ENCODE measurements around the gene ROR2.

DNA sequence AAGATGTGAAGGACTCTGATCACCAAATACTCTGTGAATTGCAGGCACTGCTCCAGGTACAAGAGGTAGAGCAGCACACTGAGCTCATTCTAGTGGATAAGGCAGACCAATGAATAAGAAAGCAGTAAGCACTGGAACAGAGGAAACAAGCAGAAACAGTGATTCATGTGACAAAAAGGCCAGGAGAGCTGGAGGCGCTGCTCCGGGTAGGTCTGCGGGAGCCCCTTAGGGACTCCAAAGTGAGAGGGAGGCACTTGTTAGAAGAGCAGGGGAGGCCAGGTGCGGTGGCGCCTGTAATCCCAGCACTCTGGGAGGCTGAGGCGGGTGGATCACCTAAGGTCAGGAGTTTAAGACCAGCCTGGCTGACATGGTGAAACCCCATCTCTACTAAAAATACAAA lies 294.8 kb downstream of the ROR2 start:
- TF ChIP-seq ESRRG (CRISPR knock-in tag; IDR thresholded peaks at IDR 0.05): no peak
- TF ChIP-seq ARNTL (CRISPR knock-in tag; IDR thresholded peaks at IDR 0.05; ENCODE audit: borderline replicate concordance, low read depth): no peak
- TF ChIP-seq, protein P1, sequence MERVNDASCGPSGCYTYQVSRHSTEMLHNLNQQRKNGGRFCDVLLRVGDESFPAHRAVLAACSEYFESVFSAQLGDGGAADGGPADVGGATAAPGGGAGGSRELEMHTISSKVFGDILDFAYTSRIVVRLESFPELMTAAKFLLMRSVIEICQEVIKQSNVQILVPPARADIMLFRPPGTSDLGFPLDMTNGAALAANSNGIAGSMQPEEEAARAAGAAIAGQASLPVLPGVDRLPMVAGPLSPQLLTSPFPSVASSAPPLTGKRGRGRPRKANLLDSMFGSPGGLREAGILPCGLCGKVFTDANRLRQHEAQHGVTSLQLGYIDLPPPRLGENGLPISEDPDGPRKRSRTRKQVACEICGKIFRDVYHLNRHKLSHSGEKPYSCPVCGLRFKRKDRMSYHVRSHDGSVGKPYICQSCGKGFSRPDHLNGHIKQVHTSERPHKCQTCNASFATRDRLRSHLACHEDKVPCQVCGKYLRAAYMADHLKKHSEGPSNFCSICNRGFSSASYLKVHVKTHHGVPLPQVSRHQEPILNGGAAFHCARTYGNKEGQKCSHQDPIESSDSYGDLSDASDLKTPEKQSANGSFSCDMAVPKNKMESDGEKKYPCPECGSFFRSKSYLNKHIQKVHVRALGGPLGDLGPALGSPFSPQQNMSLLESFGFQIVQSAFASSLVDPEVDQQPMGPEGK (CRISPR knock-in tag; IDR thresholded peaks at IDR 0.05; ENCODE audit: borderline replicate concordance): no peak
- no peak for TF ChIP-seq CSDC2 (CRISPR knock-in tag; IDR thresholded peaks at IDR 0.05)
- no peak for TF ChIP-seq ZC3H10 (CRISPR knock-in tag; IDR thresholded peaks at IDR 0.05)
- no peak for TF ChIP-seq RARB (CRISPR knock-in tag; IDR thresholded peaks at IDR 0.05)
- TF ChIP-seq, protein P2, sequence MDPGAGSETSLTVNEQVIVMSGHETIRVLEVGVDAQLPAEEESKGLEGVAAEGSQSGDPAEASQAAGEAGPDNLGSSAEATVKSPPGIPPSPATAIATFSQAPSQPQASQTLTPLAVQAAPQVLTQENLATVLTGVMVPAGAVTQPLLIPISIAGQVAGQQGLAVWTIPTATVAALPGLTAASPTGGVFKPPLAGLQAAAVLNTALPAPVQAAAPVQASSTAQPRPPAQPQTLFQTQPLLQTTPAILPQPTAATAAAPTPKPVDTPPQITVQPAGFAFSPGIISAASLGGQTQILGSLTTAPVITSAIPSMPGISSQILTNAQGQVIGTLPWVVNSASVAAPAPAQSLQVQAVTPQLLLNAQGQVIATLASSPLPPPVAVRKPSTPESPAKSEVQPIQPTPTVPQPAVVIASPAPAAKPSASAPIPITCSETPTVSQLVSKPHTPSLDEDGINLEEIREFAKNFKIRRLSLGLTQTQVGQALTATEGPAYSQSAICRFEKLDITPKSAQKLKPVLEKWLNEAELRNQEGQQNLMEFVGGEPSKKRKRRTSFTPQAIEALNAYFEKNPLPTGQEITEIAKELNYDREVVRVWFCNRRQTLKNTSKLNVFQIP (CRISPR knock-in tag; IDR thresholded peaks at IDR 0.05; ENCODE audit: borderline replicate concordance, low read depth): no peak
- TF ChIP-seq BACH2 (CRISPR knock-in tag; IDR thresholded peaks at IDR 0.05; ENCODE audit: borderline replicate concordance): no peak
- no peak for TF ChIP-seq ZFP3 (CRISPR knock-in tag; IDR thresholded peaks at IDR 0.05)
- no peak for TF ChIP-seq ZNF70 (CRISPR knock-in tag; IDR thresholded peaks at IDR 0.05)

All from SK-N-SH treated with all-trans-retinoic acid at 6 μM for 48 hours (cell line).